Stimulated activated CD4-positive, alpha-beta T cell treated with anti-CD3 and anti-CD28 coated beads, Interleukin-12 subunit alpha, Interleukin-12 subunit beta, amount 100 ng/mL, for 24 hours (primary cell): ENCODE data around the gene MCM3AP.
"Not testable (repeated sequence)": the region's sequence is repeated elsewhere in the genome, so short reads cannot be mapped to it uniquely, and the experiment has no call there.

Experiments
- DNase-seq, 2 experiments: peaks; one replicate each; pipeline ENCODE4 v3.0.0-alpha.2; 2020; ENCODE audit warnings: low read depth in 2 of 2

Gene MCM3AP

DNA sequence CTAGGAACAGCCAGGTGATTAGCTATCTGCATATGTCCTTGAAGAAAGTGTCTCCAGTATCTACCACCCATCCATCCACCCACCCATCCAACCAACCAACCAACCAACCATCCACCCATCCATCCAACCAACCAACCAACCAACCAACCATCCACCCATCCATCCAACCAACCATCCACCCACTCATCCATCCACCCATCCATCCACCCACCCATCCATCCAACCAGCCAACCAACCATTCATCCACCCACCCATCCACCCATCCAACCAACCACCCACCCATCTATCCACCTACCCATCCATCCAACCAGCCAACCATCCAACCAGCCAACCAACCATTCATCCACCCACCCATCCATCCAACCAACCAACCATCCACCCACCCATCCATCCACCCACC is 26.2 kb upstream of the MCM3AP start:
- DNase-seq: no peak

DNA sequence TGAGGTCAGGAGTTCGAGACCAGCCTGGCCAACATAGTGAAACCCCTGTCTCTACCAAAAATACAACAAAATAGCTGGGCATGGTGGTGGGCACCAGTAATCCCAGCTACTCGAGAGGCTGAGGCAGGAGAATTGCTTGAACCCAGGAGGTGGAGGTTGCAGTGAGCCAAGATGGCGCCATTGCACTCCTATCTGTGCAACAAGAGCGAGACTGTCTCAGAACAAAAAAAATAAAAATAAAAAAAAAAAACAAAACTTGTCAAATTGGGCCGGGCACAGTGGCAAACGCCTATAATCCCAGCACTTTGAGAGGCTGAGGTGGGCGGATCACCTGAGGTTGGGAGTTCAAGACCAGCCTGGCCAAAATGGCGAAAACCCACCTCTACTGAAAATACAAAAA is 24.8 kb upstream of the MCM3AP start:
- not testable (repeated sequence) for DNase-seq

GRCh38 chr21:46308431-46308830 is 23.0 kb upstream of the MCM3AP start:
- no peak for DNase-seq

DNA sequence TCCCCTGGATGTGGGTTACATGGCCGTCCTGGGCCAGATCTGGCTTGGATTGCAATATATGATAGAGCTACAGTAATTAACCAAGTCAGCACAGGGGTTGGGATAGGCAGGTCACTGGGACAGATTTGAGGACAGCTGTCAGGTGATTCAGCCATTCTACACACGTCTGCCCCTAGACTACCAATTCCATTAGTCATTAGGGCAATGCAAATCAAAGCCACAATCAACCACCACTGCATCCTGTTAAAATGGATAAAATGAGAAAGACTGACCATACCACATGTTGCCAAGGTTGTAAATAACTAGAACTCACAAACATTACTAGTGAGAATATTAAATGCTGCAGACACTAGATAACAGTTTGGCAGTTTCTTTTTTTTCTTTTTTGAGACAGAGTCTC is 22.2 kb upstream of the MCM3AP start:
- DNase-seq: no peak

- no peak for DNase-seq
Measured at GRCh38 chr21:46304955-46305354, 19.5 kb upstream of the MCM3AP start.

DNA sequence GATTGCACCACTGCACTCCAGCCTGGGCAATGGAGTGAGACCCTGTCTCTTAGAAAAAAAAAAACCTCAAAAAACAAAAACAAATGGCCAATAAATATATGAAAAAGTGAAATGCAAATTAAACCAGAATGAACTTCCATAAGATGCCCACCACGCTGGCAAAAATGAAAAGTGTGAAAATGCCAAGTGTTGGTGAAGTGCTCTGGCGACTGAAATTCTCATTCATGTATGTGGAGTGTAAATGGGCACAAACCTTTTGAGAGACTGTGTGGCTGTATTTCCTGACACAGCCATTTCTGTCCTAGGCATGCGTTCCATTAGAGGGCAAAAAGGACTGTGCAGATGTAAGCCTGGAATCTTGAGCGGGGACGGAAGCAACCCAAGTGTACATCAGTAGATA is 19.0 kb upstream of the MCM3AP start:
- no peak for DNase-seq

DNA sequence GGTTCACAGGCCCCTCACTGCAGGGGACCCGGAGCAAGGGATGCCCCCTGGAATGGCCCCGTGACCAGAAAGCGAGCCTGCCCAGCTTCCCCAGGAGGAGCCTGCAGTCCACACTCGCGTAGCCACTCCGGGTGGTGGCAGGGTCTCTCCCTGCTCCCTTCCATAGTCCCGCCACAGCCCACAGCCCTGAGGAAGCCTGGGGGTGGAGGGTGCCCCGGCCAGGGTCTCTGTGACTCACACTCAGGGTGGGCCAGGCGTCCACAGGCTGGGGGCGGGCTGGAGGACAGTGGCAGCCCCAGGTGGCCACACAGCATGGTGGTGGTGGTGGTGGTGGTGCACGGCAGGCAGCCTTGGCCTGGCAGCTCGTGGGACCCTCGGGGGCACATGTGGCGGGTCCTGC is 16.3 kb upstream of the MCM3AP start:
- no peak for DNase-seq

GRCh38 chr21:46299167-46299566 is 13.8 kb upstream of the MCM3AP start:
- no peak for DNase-seq

DNA sequence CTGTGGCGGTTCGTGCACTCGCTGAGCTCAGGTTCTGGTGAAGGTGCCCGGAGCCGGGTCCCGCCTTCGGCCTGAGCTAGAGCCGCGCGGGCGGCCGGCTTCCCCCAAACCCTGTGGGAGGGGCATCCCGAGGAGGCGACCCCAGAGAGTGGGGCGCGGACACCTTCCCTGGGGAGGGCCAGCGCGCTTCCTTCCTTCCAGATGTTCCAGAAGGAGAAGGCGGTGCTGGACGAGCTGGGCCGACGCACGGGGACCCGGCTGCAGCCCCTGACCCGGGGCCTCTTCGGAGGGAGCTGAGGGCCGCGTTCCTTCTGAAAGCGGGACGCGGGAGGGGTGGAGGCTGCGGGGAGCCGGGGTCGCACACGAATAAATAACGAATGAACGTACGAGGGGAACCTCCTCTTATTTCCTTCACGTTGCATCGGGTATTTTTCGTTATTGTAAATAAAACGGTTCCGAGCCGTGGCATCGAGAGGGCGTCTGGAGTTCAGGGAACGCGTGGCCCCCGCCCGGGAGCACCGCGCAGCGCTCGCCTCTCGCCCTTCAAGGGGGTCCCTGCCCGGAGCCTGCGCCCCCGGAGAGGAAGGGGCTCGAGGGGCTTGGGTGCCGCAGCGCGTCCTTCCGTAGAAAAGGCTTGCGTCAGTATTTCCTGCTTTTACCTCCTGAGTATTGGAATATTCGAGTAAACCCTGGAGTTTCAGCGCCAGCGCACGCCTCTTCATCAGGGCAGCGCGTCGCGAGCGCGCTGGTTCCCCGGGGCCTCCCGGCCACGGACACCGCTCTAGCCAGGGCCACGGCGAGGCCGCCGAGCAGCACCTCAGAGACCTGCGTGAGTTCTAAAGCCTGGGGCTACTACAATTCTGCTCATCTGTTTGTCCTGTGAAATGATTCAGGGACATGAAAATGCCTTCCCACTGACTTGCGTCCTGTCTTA is 12.2 kb upstream of the MCM3AP start:
- DNase-seq: no peak

DNA sequence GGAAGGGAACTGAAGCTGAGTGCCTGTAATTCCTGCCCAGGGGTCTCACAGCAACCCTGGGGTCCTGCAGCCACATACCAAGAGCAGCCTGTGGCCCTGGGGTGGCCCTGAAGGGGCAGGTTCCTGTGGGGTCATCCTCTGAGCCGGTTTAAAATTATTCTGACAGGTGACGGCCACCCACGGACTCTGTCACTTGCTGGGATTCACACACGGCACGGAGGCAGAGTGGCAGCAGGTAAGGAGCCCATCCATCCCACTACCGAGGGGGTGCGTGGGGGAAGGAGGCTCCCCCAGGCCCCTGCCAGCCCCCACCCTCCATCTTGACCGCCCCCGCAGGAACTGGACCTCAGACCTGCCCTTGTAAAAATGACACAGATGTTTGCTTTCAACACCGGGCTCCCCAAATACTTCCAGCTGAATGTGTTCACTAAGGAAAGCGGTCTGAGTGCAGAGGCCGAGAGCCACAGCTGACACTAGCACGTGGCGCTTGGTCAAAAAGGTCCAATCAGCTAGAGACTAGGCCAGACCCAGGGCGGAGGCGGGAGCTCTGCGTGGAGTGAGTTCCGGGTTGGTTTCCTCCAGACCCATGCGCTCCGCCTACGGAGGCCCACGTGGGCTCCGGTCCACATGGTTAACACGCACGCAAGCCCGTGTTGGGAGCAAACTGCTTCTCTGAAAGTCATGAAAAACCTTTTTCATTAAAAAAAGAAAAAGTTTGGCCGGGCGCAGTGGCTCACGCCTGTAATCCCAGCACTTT is 10.8 kb upstream of the MCM3AP start:
- peak; percentile 29 to 48 for DNase-seq

DNA sequence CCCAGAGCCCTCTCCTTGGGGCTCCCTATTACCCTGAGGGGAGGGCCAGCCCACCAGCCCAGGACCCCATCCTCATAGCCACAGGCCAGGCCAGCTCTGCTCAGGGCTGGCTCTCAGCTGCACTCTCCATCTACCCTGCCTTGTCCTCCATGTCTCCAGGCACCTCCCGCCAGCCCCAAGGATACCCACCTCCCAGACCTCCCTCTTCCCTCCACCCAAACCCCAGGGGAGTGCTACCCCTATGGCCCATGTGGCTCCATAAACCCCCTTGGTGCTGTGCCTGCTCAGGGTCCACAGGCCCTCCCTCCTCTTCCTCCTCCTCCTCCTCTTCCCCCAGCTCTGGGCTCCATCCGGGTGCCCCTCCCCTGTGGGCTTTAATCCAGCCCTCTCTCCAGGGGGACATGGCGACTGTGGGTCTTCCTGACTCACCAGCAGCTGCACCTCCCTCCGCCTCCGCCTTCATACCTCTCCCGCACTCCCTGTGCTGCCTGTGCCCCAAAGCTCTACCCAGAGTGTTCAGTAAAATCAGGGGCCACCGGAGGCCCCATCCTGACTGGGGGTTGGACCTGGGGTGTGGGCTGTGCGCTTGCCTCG is 9.9 kb upstream of the MCM3AP start:
- DNase-seq: no peak

DNA sequence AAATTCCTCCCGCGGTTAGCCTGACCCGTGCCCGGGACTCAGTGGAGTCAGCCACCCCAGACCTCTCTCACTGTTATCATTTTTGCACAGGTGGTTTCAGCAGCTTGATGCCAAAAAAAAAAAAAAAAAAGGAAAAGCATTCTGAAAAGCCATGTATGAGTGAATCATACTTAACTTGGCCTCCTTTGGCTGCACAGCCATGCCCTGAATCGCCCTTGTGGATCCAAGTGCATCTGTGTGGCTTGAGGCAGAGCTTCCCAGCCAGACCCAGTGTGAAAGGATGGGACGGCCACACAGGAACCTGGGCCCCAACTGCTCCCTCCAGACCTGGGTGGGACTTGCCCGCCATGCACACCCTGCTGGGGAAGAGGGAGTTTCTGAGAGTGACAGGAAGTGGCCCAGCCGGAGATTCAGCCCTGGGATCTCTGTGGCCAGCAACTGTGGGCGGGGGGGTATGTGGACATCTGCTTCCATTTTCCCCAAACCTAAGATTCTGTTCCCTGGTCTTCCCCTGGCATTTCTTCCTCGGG is 9.3 kb upstream of the MCM3AP start:
- no peak for DNase-seq

GRCh38 chr21:46291561-46291960 is 6.2 kb upstream of the MCM3AP start:
- no peak for DNase-seq

DNA sequence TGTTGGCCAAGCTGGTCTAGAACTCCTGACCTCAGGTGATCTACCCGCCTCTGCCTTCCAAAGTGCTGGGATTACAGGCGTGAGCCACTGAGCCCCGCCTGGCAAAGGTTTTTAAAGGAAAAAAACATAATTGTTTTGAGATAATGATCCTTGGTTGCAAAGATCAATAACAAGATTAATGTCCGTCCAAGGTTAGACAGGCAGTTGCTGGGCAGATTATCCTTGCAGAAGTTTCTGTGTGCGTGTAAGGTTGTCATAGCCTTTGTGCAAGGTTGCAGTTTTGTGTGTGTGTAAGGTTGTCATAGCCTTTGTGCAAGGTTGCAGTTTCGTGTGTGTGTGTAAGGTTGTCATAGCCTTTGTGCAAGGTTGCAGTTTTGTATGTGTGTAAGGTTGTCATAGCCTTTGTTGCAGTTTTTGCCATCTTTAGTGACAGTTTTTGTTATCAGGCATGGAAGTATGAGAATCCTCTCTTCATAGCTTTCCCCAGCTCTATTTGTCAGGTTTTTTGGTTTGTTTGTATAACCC is 4.3 kb upstream of the MCM3AP start:
- DNase-seq: no peak

DNA sequence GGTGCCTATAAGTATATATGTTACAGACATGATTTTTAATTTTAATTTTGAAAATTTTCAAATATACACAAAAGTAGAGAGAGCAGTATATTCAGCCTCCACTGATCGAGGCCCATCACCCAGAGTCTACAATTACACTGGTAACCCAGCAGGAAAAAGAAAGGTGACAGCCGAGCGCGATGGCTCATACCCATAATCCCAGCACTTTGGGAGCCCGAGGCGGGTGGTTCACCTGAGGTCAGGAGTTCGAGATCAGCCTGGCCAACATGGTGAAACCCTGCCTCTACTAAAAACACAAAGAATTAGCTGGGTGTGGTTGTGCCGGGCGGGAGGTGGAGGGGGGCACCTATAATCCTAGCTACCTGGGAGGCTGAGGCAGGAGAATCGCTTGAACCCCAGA is 2.1 kb upstream of the MCM3AP start:
- DNase-seq: no peak

DNA sequence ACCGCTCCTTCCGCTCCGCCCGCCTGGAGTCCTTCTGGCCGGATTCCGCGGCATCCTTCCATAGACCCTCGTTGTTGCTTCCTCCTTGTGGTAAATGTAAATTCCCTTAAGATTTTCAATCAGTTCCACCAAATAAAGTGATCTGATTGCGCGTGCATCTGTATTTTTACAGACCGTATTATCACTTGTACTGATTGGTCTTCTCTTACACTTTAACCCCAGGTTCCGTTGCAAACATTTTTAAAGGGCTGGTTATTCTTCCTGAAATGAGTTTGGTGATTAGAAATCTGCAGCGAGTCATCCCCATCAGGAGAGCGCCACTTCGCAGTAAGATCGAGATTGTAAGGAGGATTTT is 1.2 kb upstream of the MCM3AP start:
- DNase-seq: no peak

DNA sequence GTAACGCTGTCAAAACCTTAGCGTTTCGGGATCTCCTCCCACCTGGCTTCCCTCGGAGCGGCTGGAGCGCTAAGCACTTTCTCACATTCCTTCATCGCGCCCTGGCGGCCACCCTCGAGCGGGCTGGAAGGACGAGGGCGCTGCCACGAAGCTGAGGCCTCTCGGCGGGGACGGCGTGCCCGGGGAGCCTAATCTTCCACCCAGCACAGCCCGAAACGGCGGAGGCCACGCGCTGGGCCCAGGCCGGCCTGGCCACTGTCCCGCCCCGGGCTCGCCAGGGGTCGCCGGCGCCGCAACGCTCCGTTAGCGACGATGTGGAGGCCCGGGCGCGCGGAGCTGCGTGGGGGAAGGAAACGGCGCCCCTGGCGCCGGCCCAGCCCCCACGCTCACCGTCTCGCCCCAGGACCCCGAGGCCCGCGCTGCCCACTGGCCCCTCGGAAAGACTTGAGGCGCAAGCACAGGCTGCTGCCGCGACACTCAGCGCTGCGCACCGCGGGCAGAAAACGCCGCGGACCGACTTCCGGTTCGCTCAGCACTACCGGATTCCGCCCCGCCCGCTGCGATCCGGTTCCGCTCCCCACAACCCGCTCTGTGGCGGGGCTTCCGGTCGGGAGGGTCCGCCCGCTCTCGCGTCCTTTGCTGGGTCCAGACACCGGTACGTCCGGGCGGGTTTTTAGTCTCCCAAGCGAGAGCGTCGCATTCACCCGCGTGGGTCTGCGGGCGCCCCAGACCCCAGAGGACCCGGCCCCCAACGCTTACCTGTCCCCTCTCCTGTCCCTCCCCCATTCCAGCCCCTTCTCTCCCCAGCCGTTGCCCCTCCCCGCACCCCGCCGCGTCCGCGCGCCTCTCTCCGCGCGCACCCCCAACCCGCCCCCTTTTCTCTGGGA is 593 bp upstream of the MCM3AP start, which contains the start of gene YBEY:
TSS of gene YBEY (plus strand) at position 582 of the 887 bp plus-strand sequence. CDS start 572 bp downstream, outside the sequence.
- DNase-seq: peak; percentile 73 to 82

DNA sequence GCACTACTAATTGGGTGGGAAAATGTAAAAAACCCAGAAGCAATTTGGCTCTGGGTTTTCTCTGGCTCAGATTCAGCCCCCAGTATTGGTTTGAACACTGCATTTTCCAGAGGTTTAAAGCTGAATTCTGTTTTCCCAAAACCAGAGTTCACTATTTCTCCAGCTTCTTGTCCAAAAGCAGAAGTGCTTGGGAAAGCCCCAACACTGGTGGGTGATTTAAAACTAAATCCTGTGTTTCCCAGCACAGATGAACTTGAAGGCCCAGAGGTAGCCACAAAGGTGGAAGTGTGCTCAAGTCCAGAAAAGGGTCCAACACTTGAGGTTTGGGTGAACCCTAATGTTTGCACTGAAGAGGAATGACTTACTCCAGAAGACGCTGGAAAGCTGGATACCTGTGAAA is 678 bp downstream of the MCM3AP start:
- DNase-seq: no peak

DNA sequence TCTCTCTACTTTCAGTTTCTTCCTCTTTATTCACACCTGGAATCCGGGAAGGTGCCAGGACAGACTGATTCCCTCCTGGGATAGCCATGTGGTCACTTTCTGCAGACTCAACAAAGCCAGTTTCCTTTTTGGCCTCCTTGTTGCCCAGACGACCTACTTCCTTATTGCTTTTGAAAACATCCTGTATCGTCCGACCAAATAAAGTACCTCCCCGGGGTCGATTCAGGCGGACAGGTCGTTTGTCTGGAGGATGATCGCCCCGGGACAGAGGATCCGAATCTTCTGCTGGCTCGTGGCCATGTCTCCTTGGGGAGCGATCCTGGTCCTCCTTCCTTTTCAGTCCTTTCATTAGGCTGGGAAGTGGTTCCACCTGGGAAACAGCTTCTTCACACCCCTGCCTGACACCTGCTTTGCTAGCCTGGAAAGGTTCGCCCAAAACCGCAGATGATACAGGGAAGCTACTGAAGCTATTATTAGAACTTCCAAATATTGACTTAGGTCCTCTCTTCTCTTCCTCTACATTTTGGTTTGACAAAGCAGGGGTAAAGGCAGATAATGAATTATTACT is 1.2 kb downstream of the MCM3AP start:
- DNase-seq: no peak

GRCh38 chr21:46274797-46275390 is 10.5 kb downstream of the MCM3AP start:
- no peak for DNase-seq
